ENCODE measurements around the gene STK17B. TPM values are rescaled to one million over a fixed set of nuclear protein-coding genes. Genes with fewer than 3 reads are reported as not detected.

Gene STK17B
- total RNA-seq, 4 donors from 2014 or later: 3.6 to 21.1 (median 11.9) TPM

DNA sequence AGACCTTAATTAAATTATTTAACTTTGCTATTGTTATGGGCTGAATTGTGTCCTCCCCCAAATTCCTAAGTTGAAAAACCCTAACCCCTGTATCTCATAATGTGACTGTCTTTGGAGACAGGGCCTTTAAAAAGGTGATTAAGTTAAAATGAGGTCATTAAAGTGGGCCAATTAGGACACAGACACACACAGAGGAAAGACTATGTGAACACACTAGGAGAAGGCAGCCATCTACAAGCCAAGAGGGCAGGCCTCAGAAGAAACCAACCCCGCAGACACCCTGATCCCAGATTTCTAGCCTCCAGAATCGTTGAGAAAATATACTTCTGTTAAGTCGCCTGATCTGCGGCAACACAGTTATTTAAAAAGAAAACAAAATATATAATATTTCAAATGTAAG lies 6.4 kb downstream of the STK17B start:
- Histone ChIP-seq H3K4me1 (peaks cover 0 to 6% (median 2%) of the 10 kb centered on the region in 3 donors), H3K36me3 (no peaks in the 10 kb centered on the region), H3K4me3 (no peak overlapping the region), H3K27me3 (no peaks in the 10 kb centered on the region), H3K9me3 (no peaks in the 10 kb centered on the region), H3K27ac (no peak overlapping the region)
- no peak for TF ChIP-seq POLR2A (IDR thresholded peaks at IDR 0.05)
- TF ChIP-seq EP300 (IDR thresholded peaks at IDR 0.05): no peak
- TF ChIP-seq, protein P1, sequence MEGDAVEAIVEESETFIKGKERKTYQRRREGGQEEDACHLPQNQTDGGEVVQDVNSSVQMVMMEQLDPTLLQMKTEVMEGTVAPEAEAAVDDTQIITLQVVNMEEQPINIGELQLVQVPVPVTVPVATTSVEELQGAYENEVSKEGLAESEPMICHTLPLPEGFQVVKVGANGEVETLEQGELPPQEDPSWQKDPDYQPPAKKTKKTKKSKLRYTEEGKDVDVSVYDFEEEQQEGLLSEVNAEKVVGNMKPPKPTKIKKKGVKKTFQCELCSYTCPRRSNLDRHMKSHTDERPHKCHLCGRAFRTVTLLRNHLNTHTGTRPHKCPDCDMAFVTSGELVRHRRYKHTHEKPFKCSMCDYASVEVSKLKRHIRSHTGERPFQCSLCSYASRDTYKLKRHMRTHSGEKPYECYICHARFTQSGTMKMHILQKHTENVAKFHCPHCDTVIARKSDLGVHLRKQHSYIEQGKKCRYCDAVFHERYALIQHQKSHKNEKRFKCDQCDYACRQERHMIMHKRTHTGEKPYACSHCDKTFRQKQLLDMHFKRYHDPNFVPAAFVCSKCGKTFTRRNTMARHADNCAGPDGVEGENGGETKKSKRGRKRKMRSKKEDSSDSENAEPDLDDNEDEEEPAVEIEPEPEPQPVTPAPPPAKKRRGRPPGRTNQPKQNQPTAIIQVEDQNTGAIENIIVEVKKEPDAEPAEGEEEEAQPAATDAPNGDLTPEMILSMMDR (IDR thresholded peaks at IDR 0.05): no peak
- no peak for TF ChIP-seq POLR2AphosphoS5 (IDR thresholded peaks at IDR 0.05)
- 67 to 82% methylated on average over 4 of the region's 4 CpGs for WGBS, 2 donors (ENCODE audit: low coverage in 1 of 2)
- ATAC-seq: no peak

DNA sequence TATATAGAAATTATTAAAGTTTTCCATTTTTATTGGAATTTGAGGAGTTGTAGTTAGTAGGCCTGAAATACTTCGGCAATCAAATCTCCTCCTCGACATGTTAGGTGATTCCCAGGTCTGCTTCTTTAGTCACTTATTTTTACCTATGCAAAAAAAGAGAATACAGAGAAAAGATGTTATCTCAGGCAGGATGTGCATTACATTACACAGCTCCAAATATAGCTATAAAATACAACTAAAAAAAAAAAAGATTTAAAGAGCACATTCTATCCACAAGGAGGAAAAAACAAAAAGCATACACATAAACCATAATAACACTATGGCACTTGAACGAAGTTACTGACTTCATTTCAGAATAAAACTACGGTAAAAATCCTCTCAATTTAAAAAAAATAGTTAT lies 8.1 kb downstream of the STK17B start:
- H3K36me3 ChIP-seq: no peaks in the 10 kb centered on the region
- WGBS, 2 donors (ENCODE audit: low coverage in 1 of 2): 73 to 76% methylated on average over 4 of the region's 4 CpGs
- TF ChIP-seq POLR2A (IDR thresholded peaks at IDR 0.05) (no peak), EP300 (IDR thresholded peaks at IDR 0.05) (no peak), POLR2AphosphoS5 (IDR thresholded peaks at IDR 0.05) (no peak)
- TF ChIP-seq, protein P1 (IDR thresholded peaks at IDR 0.05): no peak
- no peak overlapping the region for H3K4me3 ChIP-seq
- H3K4me1 ChIP-seq: no peaks in the 10 kb centered on the region
- no peaks in the 10 kb centered on the region for H3K9me3 ChIP-seq
- ATAC-seq: no peak
- no peak overlapping the region for H3K27ac ChIP-seq
- no peaks in the 10 kb centered on the region for H3K27me3 ChIP-seq

DNA sequence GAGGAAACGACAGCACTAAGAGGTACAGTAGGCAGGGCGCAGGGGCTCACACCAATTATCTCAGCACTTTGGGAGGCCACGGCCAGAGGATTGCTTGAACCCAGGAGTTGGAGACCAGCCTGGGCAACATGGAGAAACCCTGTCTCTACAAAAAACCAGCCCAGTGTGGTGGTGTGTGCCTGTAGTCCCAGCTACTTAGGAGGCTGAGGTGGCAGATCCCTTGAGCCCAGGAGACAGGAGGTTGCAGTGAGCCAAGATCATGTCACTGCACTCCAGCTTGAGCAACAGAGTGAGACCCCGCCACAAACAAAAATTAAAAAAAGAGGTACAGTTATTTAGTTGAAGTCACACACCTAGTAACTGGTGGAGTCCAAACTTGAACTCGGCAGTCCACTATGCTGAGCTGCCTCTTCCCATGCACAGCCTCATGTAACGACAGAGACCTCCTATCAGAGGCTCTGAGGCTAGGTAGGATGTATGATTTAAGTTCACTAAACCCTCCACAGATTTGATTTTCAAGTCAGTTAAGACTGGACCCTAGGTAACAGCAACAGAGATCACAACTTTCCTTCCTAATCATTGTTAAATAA lies 8.7 kb downstream of the STK17B start:
- Histone ChIP-seq H3K36me3 (no peaks in the 10 kb centered on the region), H3K4me1 (no peaks in the 10 kb centered on the region), H3K27me3 (no peaks in the 10 kb centered on the region), H3K4me3 (no peak overlapping the region), H3K27ac (no peak overlapping the region), H3K9me3 (no peaks in the 10 kb centered on the region)
- WGBS, 2 donors (ENCODE audit: low coverage in 1 of 2): 82 to 86% methylated on average over 2 to 6 of the region's 6 CpGs
- ATAC-seq: no peak
- TF ChIP-seq POLR2AphosphoS5 (IDR thresholded peaks at IDR 0.05) (no peak), EP300 (IDR thresholded peaks at IDR 0.05) (no peak), POLR2A (IDR thresholded peaks at IDR 0.05) (no peak)
- TF ChIP-seq, protein P1 (IDR thresholded peaks at IDR 0.05): no peak

DNA sequence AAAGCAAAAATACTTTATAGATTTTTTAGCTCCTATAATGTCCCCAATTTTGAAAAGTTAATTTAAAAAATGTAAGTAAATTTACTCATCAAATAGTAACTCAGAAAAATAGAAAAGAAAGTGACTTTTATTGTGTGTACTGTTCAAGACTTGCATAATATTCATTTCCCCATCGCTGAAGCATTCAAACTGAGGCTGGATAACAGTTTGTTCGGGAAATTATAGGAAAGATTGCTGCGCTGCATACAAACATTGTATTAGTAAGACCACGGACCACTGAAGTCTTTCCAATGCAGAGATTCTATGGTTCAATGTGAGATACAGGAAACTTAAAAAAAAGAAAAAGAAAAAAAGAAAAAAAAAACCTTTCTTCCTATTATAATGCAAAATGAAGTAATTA lies 10.4 kb downstream of the STK17B start:
- Histone ChIP-seq H3K4me1 (no peaks in the 10 kb centered on the region), H3K36me3 (no peaks in the 10 kb centered on the region), H3K9me3 (no peaks in the 10 kb centered on the region), H3K4me3 (no peak overlapping the region), H3K27me3 (no peaks in the 10 kb centered on the region), H3K27ac (no peak overlapping the region)
- WGBS, 2 donors (ENCODE audit: low coverage in 1 of 2): 85 to 94% methylated on average over 3 to 4 of the region's 4 CpGs
- TF ChIP-seq, protein P1 (IDR thresholded peaks at IDR 0.05): no peak
- TF ChIP-seq EP300 (IDR thresholded peaks at IDR 0.05) (no peak), POLR2A (IDR thresholded peaks at IDR 0.05) (no peak), POLR2AphosphoS5 (IDR thresholded peaks at IDR 0.05) (no peak)
- ATAC-seq: no peak

DNA sequence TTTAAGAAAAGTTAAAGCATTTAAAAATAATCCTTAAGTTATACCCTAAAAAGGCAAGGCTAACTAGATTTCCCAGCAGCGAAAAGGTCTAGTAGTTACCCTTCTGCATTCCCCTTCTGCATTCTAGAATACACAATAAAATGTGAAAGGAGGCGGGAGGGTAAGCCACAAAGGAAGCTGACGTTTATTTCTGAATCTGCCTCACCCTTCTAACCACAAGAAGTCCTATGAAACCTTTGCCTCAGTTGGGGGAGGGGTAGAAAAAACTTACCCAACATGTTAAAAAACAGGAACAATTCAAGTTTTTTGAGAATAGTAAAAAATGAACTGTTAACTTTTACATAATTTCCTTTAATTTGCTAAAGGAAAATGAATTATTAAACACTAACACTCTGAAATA lies 11.3 kb downstream of the STK17B start:
- no peak overlapping the region for H3K27ac ChIP-seq
- no peaks in the 10 kb centered on the region for H3K4me1 ChIP-seq
- no peaks in the 10 kb centered on the region for H3K9me3 ChIP-seq
- no peaks in the 10 kb centered on the region for H3K27me3 ChIP-seq
- TF ChIP-seq EP300 (IDR thresholded peaks at IDR 0.05) (no peak), POLR2AphosphoS5 (IDR thresholded peaks at IDR 0.05) (no peak), POLR2A (IDR thresholded peaks at IDR 0.05) (no peak)
- TF ChIP-seq, protein P1 (IDR thresholded peaks at IDR 0.05): no peak
- no peak overlapping the region for H3K4me3 ChIP-seq
- WGBS, 2 donors (ENCODE audit: low coverage in 1 of 2): 68 to 73% methylated on average over 3 of the region's 3 CpGs
- no peaks in the 10 kb centered on the region for H3K36me3 ChIP-seq
- ATAC-seq: peak; percentile 41

Measured in gastroesophageal sphincter (tissue), 4 donors.